Measurements from ENCODE around the gene WIPF2. TPM values are rescaled to one million over a fixed set of nuclear protein-coding genes. Genes with fewer than 3 reads are reported as not detected.

WIPF2 gene
- total and polyA plus RNA-seq, 2 experiments from 2014 or later = 9.2 TPM

- TF ChIP-seq EZH2 (IDR thresholded peaks at IDR 0.05; ENCODE audit: low read depth, unreplicated experiment) (no peak), NANOG (IDR thresholded peaks at IDR 0.05; ENCODE audit: borderline replicate concordance) (no peak), REST (IDR thresholded peaks at IDR 0.05; ENCODE audit: unreplicated experiment) (no peak), EZH2phosphoT487 (IDR thresholded peaks at IDR 0.05; ENCODE audit: unreplicated experiment) (no peak), ZNF331 (CRISPR knock-in tag; IDR thresholded peaks at IDR 0.05; ENCODE audit: low read depth) (no peak), CTCF (conservative IDR thresholded peaks at IDR 0.05; ENCODE audit: low read depth in 2 of 2) (no peak), STAT1 (IDR thresholded peaks at IDR 0.05; ENCODE audit: unreplicated experiment) (no peak), ZNF114 (CRISPR knock-in tag; IDR thresholded peaks at IDR 0.05) (no peak), ETS1 (IDR thresholded peaks at IDR 0.05) (no peak)
Observed at GRCh38 chr17:40321961-40322357, 102.9 kb downstream of the WIPF2 start (continued).

GRCh38 chr17:40322358-40323315, 103.5 kb downstream of the WIPF2 start:
- Histone ChIP-seq H3K4me2 (peak overlapping the region; percentile 32; the same call in 1 of the 2 replicates), H2AFZ (no peak overlapping the region), H3K9me2 (ENCODE audit: insufficient read depth) (no peaks in the 10 kb centered on the region), H4K20me1 (replicated peaks; ENCODE audit: insufficient read depth) (peaks cover 21% of the 10 kb centered on the region), H3K27ac (ENCODE audit: low read depth) (no peak overlapping the region), H3K4me1 (ENCODE audit: insufficient read depth) (peaks cover 7% of the 10 kb centered on the region; the same call in 1 of the 2 replicates), H3F3A (replicated peaks; ENCODE audit: low read depth) (peaks cover 2% of the 10 kb centered on the region; the same call in 1 of the 2 replicates), H3K4me3 (no peak overlapping the region), H3K79me2 (replicated peaks; ENCODE audit: insufficient read depth) (peaks cover 26% of the 10 kb centered on the region), H3K36me3 (ENCODE audit: insufficient read depth) (no peaks in the 10 kb centered on the region), H3K27me3 (ENCODE audit: insufficient read depth) (peaks cover 10% of the 10 kb centered on the region)
- peaks cover 79% of the 10 kb centered on the region for H3K4me1 Mint-ChIP-seq
- H3K27ac Mint-ChIP-seq = peak overlapping the region; percentile 18; the same call in 1 of the 2 replicates
- DNase-seq (ENCODE audit: low spot score) (peak; percentile 66), ATAC-seq (no peak)
- H3K27me3 Mint-ChIP-seq (ENCODE audit: insufficient read depth, low read depth, poor library complexity) = peaks cover 31% of the 10 kb centered on the region
- no peaks in the 10 kb centered on the region for H3K9me3 Mint-ChIP-seq
- H3K36me3 Mint-ChIP-seq (ENCODE audit: low read depth) = no peaks in the 10 kb centered on the region
- no peak overlapping the region; the same call in 2 of the 3 replicates for H3K4me3 Mint-ChIP-seq
- no peak for TF ChIP-seq ZNF331 (CRISPR knock-in tag; IDR thresholded peaks at IDR 0.05; ENCODE audit: low read depth)
- no peak for TF ChIP-seq POLR2AphosphoS5 (IDR thresholded peaks at IDR 0.05; ENCODE audit: low read depth)
- no peak for TF ChIP-seq ETS1 (IDR thresholded peaks at IDR 0.05)
- TF ChIP-seq STAT1 (IDR thresholded peaks at IDR 0.05; ENCODE audit: unreplicated experiment) = no peak
- no peak for TF ChIP-seq ZNF114 (CRISPR knock-in tag; IDR thresholded peaks at IDR 0.05)
- no peak for TF ChIP-seq NANOG (IDR thresholded peaks at IDR 0.05; ENCODE audit: borderline replicate concordance)
- no peak for TF ChIP-seq EZH2phosphoT487 (IDR thresholded peaks at IDR 0.05; ENCODE audit: unreplicated experiment)
- no peak for TF ChIP-seq CREB1 (CRISPR knock-in tag; IDR thresholded peaks at IDR 0.05; ENCODE audit: low read depth)
- no peak for TF ChIP-seq EZH2 (IDR thresholded peaks at IDR 0.05; ENCODE audit: low read depth, unreplicated experiment)
- no peak for TF ChIP-seq JUNB (IDR thresholded peaks at IDR 0.05; ENCODE audit: unreplicated experiment)
- TF ChIP-seq REST (IDR thresholded peaks at IDR 0.05; ENCODE audit: unreplicated experiment) = no peak
